SK-N-SH (cell line): ENCODE data around the gene WT1. TPM values are rescaled to one million over a fixed set of nuclear protein-coding genes. Genes with fewer than 3 reads are reported as not detected.

Experiments
- CTCF ChIA-PET: fragments of 300-600, 350-600 bp; formaldehyde crosslinking; extraction: SDS; loops from one replicate; lab custom pipeline; 2021; lab: Yijun Ruan, JAX
- POLR2A ChIA-PET: fragments of 350-600 bp; sonication (Branson Sonifier 250); formaldehyde crosslinking; extraction: SDS; loops from one replicate; lab custom pipeline; 2020; ENCODE audit warnings: antibody characterized with exemption, inconsistent platforms; lab: Yijun Ruan, JAX
- DNase-seq: peaks from one replicate; pipeline ENCODE4 v3.0.0; 2012
- H2AFZ ChIP-seq: fragments of 200-600 bp; sonication (generic); 2 replicates; pipeline ENCODE4 v1.8.1; 2016; ENCODE audit warnings: antibody characterized with exemption, mild to moderate bottlenecking, low read depth
- H3F3A ChIP-seq: fragments of 200-600 bp; sonication (generic); replicated peaks from 2 replicates; pipeline ENCODE3; 2016; ENCODE audit warnings: antibody characterized with exemption, mild to moderate bottlenecking; ENCODE audit not compliant: insufficient read depth
- H3K27ac ChIP-seq, 2 experiments: fragments of 200-500 bp in 1 of 2; fragments of 200-600 bp in 1 of 2; sonication (Bioruptor generic) in 1 of 2; sonication (generic), shearing (Covaris generic) in 1 of 2; 2 replicates each; pipeline versions ENCODE4 v1.5.1 to v1.6.1; 2014 to 2016; ENCODE audit warnings: low read depth in 2 of 2, inconsistent platforms in 1 of 2, low read length in 1 of 2, mild to moderate bottlenecking in 1 of 2, mixed read lengths in 1 of 2
- H3K27me3 ChIP-seq: fragments of 200-600 bp; sonication (generic), shearing (Covaris generic); 2 replicates; pipeline ENCODE4 v1.6.1; 2016; ENCODE audit warnings: mixed run types; ENCODE audit not compliant: insufficient read depth
- H3K36me3 ChIP-seq, 2 experiments: fragments of 200-500 bp in 1 of 2; fragments of 200-600 bp in 1 of 2; sonication (Bioruptor generic) in 1 of 2; sonication (generic) in 1 of 2; replicated peaks in 1 of 2; 2 replicates each; pipeline versions ENCODE3 to v1.5.1; 2014 to 2016; ENCODE audit warnings: low read length in 1 of 2, mild to moderate bottlenecking in 1 of 2; ENCODE audit not compliant: insufficient read depth in 2 of 2, control insufficient read depth in 1 of 2
- H3K4me1 ChIP-seq, 2 experiments: fragments of 200-500 bp in 1 of 2; fragments of 200-600 bp in 1 of 2; sonication (Bioruptor generic) in 1 of 2; sonication (generic), shearing (Covaris generic) in 1 of 2; 2 replicates each; pipeline versions ENCODE4 v1.5.1 to v1.6.1; 2014 to 2016; ENCODE audit warnings: low read depth in 1 of 2, low read length in 1 of 2, mixed run types in 1 of 2; ENCODE audit not compliant: insufficient read depth in 2 of 2, control insufficient read depth in 1 of 2
- H3K4me2 ChIP-seq: fragments of 200-600 bp; sonication (generic), shearing (Covaris generic); 2 replicates; pipeline ENCODE4 v1.6.1; 2017; ENCODE audit warnings: mixed run types
- H3K4me3 ChIP-seq, 2 experiments: fragments of 200-500 bp in 1 of 2; fragments of 200-600 bp in 1 of 2; sonication (Bioruptor generic) in 1 of 2; sonication (generic), shearing (Covaris generic) in 1 of 2; 2 replicates each; pipeline versions ENCODE4 v1.5.1 to v1.8.1; 2014 to 2016; ENCODE audit warnings: low read depth in 2 of 2, inconsistent platforms in 1 of 2, low read length in 1 of 2, mild to moderate bottlenecking in 1 of 2, mixed read lengths in 1 of 2, moderate library complexity in 1 of 2
- H3K79me2 ChIP-seq: fragments of 200-600 bp; sonication (generic); 2 replicates; pipeline ENCODE4 v1.8.1; 2017; ENCODE audit warnings: mild to moderate bottlenecking; ENCODE audit not compliant: insufficient read depth
- H3K9ac ChIP-seq: fragments of 200-600 bp; sonication (generic); 2 replicates; pipeline ENCODE4 v1.6.1; 2017; ENCODE audit warnings: mixed run types
- H3K9me2 ChIP-seq: fragments of 200-600 bp; sonication (generic); 2 replicates; pipeline ENCODE4 v1.6.1; 2017; ENCODE audit warnings: mixed run types
- H3K9me3 ChIP-seq: fragments of 200-600 bp; sonication (generic); 2 replicates; pipeline ENCODE4 v1.6.1; 2017; ENCODE audit warnings: mixed run types, mild to moderate bottlenecking, moderate library complexity
- H4K20me1 ChIP-seq: fragments of 200-600 bp; sonication (generic); 2 replicates; pipeline ENCODE4 v1.6.1; 2017; ENCODE audit warnings: mild to moderate bottlenecking, mixed run types; ENCODE audit not compliant: insufficient read depth
- EZH2phosphoT487 ChIP-seq: fragments of 200-600 bp; sonication (generic); IDR thresholded peaks from 2 replicates; pipeline ENCODE4 v1.6.1; 2017; ENCODE audit warnings: low read depth, mixed run types, mild to moderate bottlenecking, antibody characterized with exemption, moderate library complexity, borderline replicate concordance
- FOSL2 ChIP-seq: IDR thresholded peaks from 2 replicates; pipeline ENCODE4 v1.4.0; 2012; ENCODE audit warnings: low read depth, mild to moderate bottlenecking, moderate library complexity, borderline replicate concordance
- GABPA ChIP-seq: IDR thresholded peaks from 2 replicates; pipeline ENCODE4 v1.4.0; 2012; ENCODE audit warnings: low read depth, mild to moderate bottlenecking
- GATA2 ChIP-seq: sonication (generic); formaldehyde crosslinking; IDR thresholded peaks from 2 replicates; pipeline ENCODE4 v1.5.0; 2020; ENCODE audit warnings: mild to moderate bottlenecking, missing genetic modification reagents
- MXI1 ChIP-seq: IDR thresholded peaks from 2 replicates; pipeline ENCODE4 v1.6.1; 2012; ENCODE audit warnings: mild to moderate bottlenecking, low read depth, low read length, improper control_type of control experiment
- NFIC ChIP-seq: IDR thresholded peaks from 2 replicates; pipeline ENCODE4 v1.4.0; 2012; ENCODE audit warnings: borderline replicate concordance
- NRF1 ChIP-seq: IDR thresholded peaks from 2 replicates; pipeline ENCODE4 v1.6.1; 2012; ENCODE audit warnings: low read depth, mild to moderate bottlenecking, low read length
- PBX3 ChIP-seq: IDR thresholded peaks from 2 replicates; pipeline ENCODE4; 2012
- REST ChIP-seq: IDR thresholded peaks from 2 replicates; pipeline ENCODE4 v1.6.1; 2012; ENCODE audit warnings: mild to moderate bottlenecking, low read depth, low read length, moderate library complexity
- RFX5 ChIP-seq: IDR thresholded peaks from 2 replicates; pipeline ENCODE4 v1.6.1; 2012; ENCODE audit warnings: mild to moderate bottlenecking, improper control_type of control experiment, low read length
- SIN3A ChIP-seq: IDR thresholded peaks from 2 replicates; pipeline ENCODE4 v1.6.1; 2012; ENCODE audit warnings: low read depth, mild to moderate bottlenecking, low read length, moderate library complexity, borderline replicate concordance
- TCF12 ChIP-seq: IDR thresholded peaks from 2 replicates; pipeline ENCODE4 v1.4.0; 2012
- TEAD4 ChIP-seq: IDR thresholded peaks from 2 replicates; pipeline ENCODE4 v1.4.0; 2012; ENCODE audit warnings: mild to moderate bottlenecking, borderline replicate concordance; ENCODE audit not compliant: insufficient read depth
- USF2 ChIP-seq: fragments of 150-350 bp; IDR thresholded peaks from 2 replicates; pipeline ENCODE4 v1.6.1; 2017; ENCODE audit warnings: antibody characterized with exemption, low read length, low read depth, borderline replicate concordance
- WGBS: methylation state at CpG from one replicate; pipeline ENCODE4 v1.1.6; 2017; ENCODE audit warnings: low lambda C conversion rate; 5-methylcytosine and 5-hydroxymethylcytosine counted together
- polyA plus RNA-seq, 3 experiments: library from polyadenylated mRNA; depleted of rRNA; stranded (reverse); fragments of >200 nt; gene quantifications; 2 replicates each; pipeline ENCODE4 v1.2.3, GENCODE V29; 2012

Gene WT1
- polyA plus RNA-seq, 1 of the 3 experiments (the other 2 are of a cell fraction) = 0.49 TPM

GRCh38 chr11:32405592-32405991 is 29.7 kb downstream of the WT1 start:
- no peaks in the 10 kb centered on the region for H3K79me2 ChIP-seq
- no peaks in the 10 kb centered on the region for H4K20me1 ChIP-seq
- H3K27ac ChIP-seq = no peak overlapping the region
- no peak overlapping the region for H3K4me3 ChIP-seq
- ChIA-PET CTCF (interaction anchor here (1.1 kb wide), 1 partner anchor 9 kb away, joined by 3 read pairs; no protein-coding TSS in a partner anchor), POLR2A (no interaction called here)
- DNase-seq = no peak
- TF ChIP-seq TEAD4 = no peak
- no peak for TF ChIP-seq SIN3A
- TF ChIP-seq PBX3 = no peak
- TF ChIP-seq MXI1 = no peak
- TF ChIP-seq RFX5 = no peak
- TF ChIP-seq NFIC = no peak
- TF ChIP-seq FOSL2 = no peak
- no peak for TF ChIP-seq NRF1
- TF ChIP-seq EZH2phosphoT487 = no peak
- no peak for TF ChIP-seq GABPA
- no peaks in the 10 kb centered on the region for H3K9me3 ChIP-seq
- no peaks in the 10 kb centered on the region for H3K9me2 ChIP-seq
- 26% methylated on average over 4 of the region's 4 CpGs for WGBS
- H3K27me3 ChIP-seq = peaks cover 62% of the 10 kb centered on the region
- H3K9ac ChIP-seq = no peak overlapping the region
- no peaks in the 10 kb centered on the region for H3F3A ChIP-seq
- peaks cover 0 to 19% of the 10 kb centered on the region in 2 experiments; a peak in 1 of 4 replicates for H3K4me1 ChIP-seq
- H3K36me3 ChIP-seq = no peaks in the 10 kb centered on the region
- H2AFZ ChIP-seq = no peak overlapping the region
- no peak overlapping the region for H3K4me2 ChIP-seq

- CTCF ChIA-PET = no interaction called here
These were observed 32.5 kb downstream of the WT1 start for GRCh38 chr11:32402836-32403235.

More at GRCh38 chr11:32402836-32403235, 32.5 kb downstream of the WT1 start:
- Histone ChIP-seq H2AFZ (no peak overlapping the region), H3K4me2 (no peak overlapping the region), H3K9me2 (no peaks in the 10 kb centered on the region), H3K27me3 (peaks cover 54% of the 10 kb centered on the region), H3K9ac (no peak overlapping the region), H3K4me1 (peaks cover 0 to 20% of the 10 kb centered on the region in 2 experiments; a peak in 1 of 4 replicates), H3F3A (no peaks in the 10 kb centered on the region), H3K9me3 (no peaks in the 10 kb centered on the region), H3K79me2 (no peaks in the 10 kb centered on the region), H3K4me3 (no peak overlapping the region), H3K27ac (no peak overlapping the region), H4K20me1 (no peaks in the 10 kb centered on the region), H3K36me3 (no peaks in the 10 kb centered on the region)
- TF ChIP-seq USF2 = no peak
- no peak for TF ChIP-seq RFX5
- TF ChIP-seq GATA2 = no peak
- TF ChIP-seq REST = no peak
- no peak for TF ChIP-seq TCF12
- WGBS = 9% methylated on average over 2 of the region's 2 CpGs
- POLR2A ChIA-PET = no interaction called here
- no peak for DNase-seq
